MCF 10A (cell line): ENCODE results near the gene NUBPL. TPM values are rescaled to one million over a fixed set of nuclear protein-coding genes. Genes with fewer than 3 reads are reported as not detected.

Source experiments
- BruUV-seq: library from RNA; stranded (reverse); fragments of 400-500 nt; replicated peaks from 2 replicates; lab custom pipeline; 2021; lab: Mats Ljungman, UMichigan
- CTCF ChIA-PET: fragments of 300-600 bp; sonication (Branson Sonifier 250); formaldehyde crosslinking; extraction: SDS; loops from one replicate; lab custom pipeline; 2021; ENCODE audit warnings: antibody characterized with exemption, inconsistent platforms; lab: Yijun Ruan, JAX
- POLR2A ChIA-PET: fragments of 300-600, 350-650 bp; sonication (Branson Sonifier 250); formaldehyde crosslinking; extraction: SDS; loops from one replicate; lab custom pipeline; 2020; ENCODE audit warnings: antibody characterized with exemption, inconsistent platforms; lab: Yijun Ruan, JAX
- DNase-seq: peaks from one replicate; pipeline ENCODE4 v3.0.0-alpha.2; 2018; ENCODE audit not compliant: unreplicated experiment
- H3K27ac Mint-ChIP-seq: one replicate; pipeline ENCODE4 v1.8.0; 2022; ENCODE audit warnings: mild to moderate bottlenecking, low read depth, mixed read lengths; ENCODE audit not compliant: unreplicated experiment
- H3K27me3 Mint-ChIP-seq: one replicate; pipeline ENCODE4 v1.8.0; 2022; ENCODE audit warnings: mixed read lengths; ENCODE audit not compliant: insufficient read depth, unreplicated experiment
- H3K36me3 Mint-ChIP-seq: one replicate; pipeline ENCODE4 v1.8.0; 2022; ENCODE audit warnings: mild to moderate bottlenecking, moderate library complexity, mixed read lengths; ENCODE audit not compliant: insufficient read depth, unreplicated experiment
- H3K4me1 Mint-ChIP-seq: one replicate; pipeline ENCODE4 v1.8.0; 2022; ENCODE audit warnings: mixed read lengths; ENCODE audit not compliant: insufficient read depth, unreplicated experiment
- H3K4me3 Mint-ChIP-seq: one replicate; pipeline ENCODE4 v1.8.0; 2022; ENCODE audit warnings: mild to moderate bottlenecking, moderate library complexity, mixed read lengths; ENCODE audit not compliant: unreplicated experiment
- H3K9me3 Mint-ChIP-seq: one replicate; pipeline ENCODE4 v1.8.0; 2022; ENCODE audit warnings: mixed read lengths; ENCODE audit not compliant: unreplicated experiment
- intact Hi-C: fragments of 100-400 bp; cut with micrococcal nuclease; formaldehyde crosslinking; loops from 2 replicates; pipeline ENCODE4 v1.14.1; 2022
- total RNA-seq: library from RNA; stranded (reverse); gene quantifications from 2 replicates; pipeline ENCODE4 v1.2.3, GENCODE V29; 2022
- TF ChIP-seq, protein P1 (sequence below): fragments of 200-600 bp; IDR thresholded peaks from one replicate; pipeline ENCODE4 v1.8.0; 2022; ENCODE audit warnings: antibody characterized with exemption, mild to moderate bottlenecking; ENCODE audit not compliant: unreplicated experiment

The NUBPL gene
- total RNA-seq, 1 experiment from 2014 or later: 12.3 TPM

DNA sequence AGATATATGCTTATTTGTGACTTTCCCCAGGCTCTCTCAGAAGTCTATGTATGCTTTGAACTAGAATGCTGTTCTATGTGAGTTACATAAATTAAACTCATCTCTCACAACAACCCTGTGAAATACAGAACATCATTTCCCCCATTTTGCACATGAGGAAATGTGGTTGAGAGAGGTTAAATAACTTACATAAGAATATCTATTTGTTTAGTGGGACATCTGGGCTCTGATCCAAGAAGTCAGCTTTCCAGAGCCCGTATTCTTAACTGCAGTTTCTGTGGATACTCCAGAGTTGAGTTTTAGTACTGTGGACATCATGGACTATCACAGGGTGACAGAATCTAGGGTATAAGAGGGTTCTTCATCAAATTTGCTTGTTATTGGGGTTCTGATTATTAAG, 273.4 kb downstream of the NUBPL start:
- ChIA-PET CTCF (no interaction called here), POLR2A (no interaction called here)
- Mint-ChIP-seq H3K36me3 (no peaks in the 10 kb centered on the region), H3K4me3 (no peak overlapping the region), H3K27me3 (no peaks in the 10 kb centered on the region), H3K27ac (no peak overlapping the region), H3K9me3 (no peaks in the 10 kb centered on the region), H3K4me1 (peaks cover 6% of the 10 kb centered on the region)
- DNase-seq: peak; percentile 61
- TF ChIP-seq, protein P1, sequence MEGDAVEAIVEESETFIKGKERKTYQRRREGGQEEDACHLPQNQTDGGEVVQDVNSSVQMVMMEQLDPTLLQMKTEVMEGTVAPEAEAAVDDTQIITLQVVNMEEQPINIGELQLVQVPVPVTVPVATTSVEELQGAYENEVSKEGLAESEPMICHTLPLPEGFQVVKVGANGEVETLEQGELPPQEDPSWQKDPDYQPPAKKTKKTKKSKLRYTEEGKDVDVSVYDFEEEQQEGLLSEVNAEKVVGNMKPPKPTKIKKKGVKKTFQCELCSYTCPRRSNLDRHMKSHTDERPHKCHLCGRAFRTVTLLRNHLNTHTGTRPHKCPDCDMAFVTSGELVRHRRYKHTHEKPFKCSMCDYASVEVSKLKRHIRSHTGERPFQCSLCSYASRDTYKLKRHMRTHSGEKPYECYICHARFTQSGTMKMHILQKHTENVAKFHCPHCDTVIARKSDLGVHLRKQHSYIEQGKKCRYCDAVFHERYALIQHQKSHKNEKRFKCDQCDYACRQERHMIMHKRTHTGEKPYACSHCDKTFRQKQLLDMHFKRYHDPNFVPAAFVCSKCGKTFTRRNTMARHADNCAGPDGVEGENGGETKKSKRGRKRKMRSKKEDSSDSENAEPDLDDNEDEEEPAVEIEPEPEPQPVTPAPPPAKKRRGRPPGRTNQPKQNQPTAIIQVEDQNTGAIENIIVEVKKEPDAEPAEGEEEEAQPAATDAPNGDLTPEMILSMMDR: no peak
- intact Hi-C loops: no loop called here
- BruUV-seq: no TSS peak

DNA sequence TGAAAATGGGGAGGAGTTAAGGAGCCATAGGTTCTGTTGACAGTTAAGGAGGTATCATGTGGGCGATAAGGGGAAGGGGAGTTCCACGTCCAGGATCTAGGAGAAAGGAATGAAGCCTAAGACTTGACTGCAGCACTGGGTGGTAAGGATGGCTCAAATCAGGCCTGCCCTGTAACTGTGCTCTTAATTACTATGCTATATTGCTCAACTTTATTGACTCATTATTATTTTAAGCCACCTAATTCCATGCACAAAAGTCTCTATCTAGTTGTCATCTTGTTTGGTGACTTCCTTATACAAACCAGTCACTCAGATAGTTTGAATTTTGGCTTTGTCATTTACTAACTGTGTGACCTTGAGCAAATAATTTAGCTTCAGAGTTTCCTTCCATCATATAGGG, 273.8 kb downstream of the NUBPL start:
- ChIA-PET CTCF (no interaction called here), POLR2A (no interaction called here)
- H3K4me3 Mint-ChIP-seq: no peak overlapping the region
- peaks cover 6% of the 10 kb centered on the region for H3K4me1 Mint-ChIP-seq
- H3K9me3 Mint-ChIP-seq: no peaks in the 10 kb centered on the region
- intact Hi-C loops: no loop called here
- TF ChIP-seq, protein P1: no peak
- DNase-seq: peak; percentile 13
- no peaks in the 10 kb centered on the region for H3K36me3 Mint-ChIP-seq
- no peaks in the 10 kb centered on the region for H3K27me3 Mint-ChIP-seq
- H3K27ac Mint-ChIP-seq: no peak overlapping the region
- BruUV-seq: no TSS peak

DNA sequence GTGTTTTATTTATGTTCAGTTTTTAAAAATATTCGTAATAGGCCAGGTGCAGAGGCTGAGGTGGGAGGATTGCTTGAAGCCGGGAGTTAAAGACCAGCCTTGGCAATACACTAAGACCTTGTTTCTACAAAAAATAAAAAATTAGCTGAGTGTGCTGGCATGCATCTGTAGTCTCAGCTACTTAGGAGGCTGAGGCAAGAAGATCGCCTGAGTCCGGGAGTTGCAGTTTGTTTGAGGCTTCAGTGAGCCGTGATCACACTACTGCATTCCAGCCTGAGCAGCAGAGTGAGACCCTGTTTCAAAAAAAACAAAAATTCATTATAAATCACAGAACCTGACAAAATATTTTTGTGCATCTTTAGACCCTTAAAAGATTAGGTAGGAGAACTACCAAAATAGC, 275.8 kb downstream of the NUBPL start:
- no peak for DNase-seq
- Mint-ChIP-seq H3K9me3 (no peaks in the 10 kb centered on the region), H3K27me3 (no peaks in the 10 kb centered on the region), H3K27ac (no peak overlapping the region), H3K4me3 (no peak overlapping the region), H3K4me1 (peaks cover 6% of the 10 kb centered on the region), H3K36me3 (no peaks in the 10 kb centered on the region)
- POLR2A ChIA-PET: no interaction called here
- intact Hi-C loops: no loop called here
- BruUV-seq: no TSS peak
- TF ChIP-seq, protein P1: no peak
- CTCF ChIA-PET: no interaction called here

DNA sequence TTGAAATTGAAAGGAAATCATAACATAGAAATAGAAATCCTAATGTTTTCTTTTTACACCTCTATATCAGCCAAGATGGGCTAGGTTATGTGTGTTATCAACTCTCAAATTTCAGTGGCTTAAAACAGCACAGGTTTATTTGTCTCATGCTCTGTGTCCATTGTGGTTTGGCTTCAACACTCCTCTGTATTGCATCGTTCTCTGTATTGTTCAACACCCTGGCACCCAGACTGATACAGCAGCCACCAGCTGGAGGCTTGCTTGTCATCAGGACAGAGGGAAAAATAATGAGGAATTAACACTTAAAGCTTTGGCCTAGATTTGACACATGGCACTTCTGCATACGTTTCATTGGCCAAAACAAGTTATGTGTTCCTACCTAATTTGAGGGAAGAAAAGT, 281.7 kb downstream of the NUBPL start:
- Mint-ChIP-seq H3K4me1 (peaks cover 10% of the 10 kb centered on the region), H3K9me3 (peaks cover 8% of the 10 kb centered on the region), H3K36me3 (peaks cover 10% of the 10 kb centered on the region), H3K27ac (no peak overlapping the region), H3K4me3 (no peak overlapping the region), H3K27me3 (no peaks in the 10 kb centered on the region)
- TF ChIP-seq, protein P1: no peak
- BruUV-seq: no TSS peak
- intact Hi-C loops: no loop called here
- peak; percentile 4 for DNase-seq
- ChIA-PET CTCF (interaction anchor here (0.5 kb wide), 2 partner anchors 61 to 411 kb away, joined by 3 to 4 read pairs; no protein-coding TSS in a partner anchor), POLR2A (interaction anchor here (0.6 kb wide), 1 partner anchor 145 kb away, joined by 3 read pairs; no protein-coding TSS in a partner anchor)
